GM21786 (cell line): ENCODE data around the gene COG1.

ENCODE experiments used
- ATAC-seq: cut with Tn5 transposase; IDR thresholded peaks from one replicate; pipeline ENCODE4 v1.9.1; 2021; ENCODE audit not compliant: unreplicated experiment

COG1 gene

DNA sequence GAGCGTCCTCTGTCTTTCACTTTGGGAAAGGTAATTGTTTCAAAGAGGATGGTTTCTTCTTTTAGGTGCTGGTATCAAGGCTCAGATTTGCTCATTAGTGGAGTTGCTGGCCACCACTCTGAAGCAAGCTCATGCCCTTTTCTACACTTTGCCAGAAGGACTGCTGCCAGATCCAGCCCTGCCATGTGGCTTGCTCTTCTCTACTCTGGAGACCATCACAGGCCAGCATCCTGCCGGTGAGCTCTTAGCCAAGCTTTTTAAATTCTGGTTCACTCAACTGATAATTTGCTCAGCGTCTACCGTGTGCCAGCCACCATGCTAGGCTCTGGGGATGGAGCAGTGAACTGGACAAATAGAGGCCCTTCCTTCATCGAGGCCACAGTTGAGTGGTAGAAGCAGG lies 4.3 kb downstream of the COG1 start:
- no peak for ATAC-seq

DNA sequence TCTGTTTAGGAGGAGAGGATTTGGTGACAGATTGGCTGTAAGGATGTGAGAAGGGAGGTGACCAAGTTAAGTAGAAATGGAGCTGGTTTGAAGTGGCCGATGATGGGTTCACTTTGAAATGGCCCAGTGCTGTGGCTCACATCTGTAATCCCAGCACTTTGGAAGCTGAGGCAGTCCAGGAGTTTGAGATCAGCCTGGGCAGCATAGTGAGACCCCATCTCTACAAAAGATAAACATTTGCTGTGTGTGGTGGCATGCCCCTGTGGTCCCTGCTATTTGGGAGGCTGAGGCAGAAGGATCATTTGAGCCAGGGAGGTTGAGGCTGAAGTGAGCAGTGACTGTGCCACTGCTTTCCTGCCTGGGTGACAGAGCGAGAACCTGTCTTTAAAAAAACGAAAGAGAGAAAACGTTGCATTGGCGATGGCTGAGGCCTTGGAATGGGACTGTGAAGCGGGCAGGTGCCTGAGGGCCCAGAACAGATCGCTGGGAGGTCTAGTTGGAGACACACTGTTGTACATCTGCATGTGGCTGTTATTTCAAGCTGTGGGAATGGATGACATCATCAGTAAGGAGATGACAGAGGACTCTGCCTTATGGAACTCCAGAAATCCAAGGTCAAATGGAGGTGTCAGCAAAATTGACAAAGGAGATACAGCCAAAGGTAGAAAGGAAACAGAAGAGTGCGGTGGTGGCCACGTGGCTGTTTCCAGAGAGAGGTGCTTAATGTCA lies 5.5 kb downstream of the COG1 start:
- no peak for ATAC-seq

DNA sequence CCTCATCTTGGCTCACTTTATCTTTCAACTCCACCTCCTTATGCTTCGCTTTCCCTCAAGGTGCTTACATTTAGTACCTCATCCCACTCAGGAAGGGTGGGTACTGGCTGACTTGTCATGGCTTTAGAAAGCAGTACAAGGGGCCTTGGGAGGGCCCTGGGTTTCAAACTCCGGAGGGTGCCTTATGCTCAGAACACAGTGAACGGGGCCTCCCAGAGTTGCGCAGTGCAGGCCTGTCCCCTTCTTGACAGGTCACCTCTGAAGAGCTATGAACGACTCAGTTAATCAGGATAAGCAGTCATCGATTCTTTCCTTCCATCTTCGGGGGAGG lies 6.0 kb downstream of the COG1 start:
- ATAC-seq, result no peak

DNA sequence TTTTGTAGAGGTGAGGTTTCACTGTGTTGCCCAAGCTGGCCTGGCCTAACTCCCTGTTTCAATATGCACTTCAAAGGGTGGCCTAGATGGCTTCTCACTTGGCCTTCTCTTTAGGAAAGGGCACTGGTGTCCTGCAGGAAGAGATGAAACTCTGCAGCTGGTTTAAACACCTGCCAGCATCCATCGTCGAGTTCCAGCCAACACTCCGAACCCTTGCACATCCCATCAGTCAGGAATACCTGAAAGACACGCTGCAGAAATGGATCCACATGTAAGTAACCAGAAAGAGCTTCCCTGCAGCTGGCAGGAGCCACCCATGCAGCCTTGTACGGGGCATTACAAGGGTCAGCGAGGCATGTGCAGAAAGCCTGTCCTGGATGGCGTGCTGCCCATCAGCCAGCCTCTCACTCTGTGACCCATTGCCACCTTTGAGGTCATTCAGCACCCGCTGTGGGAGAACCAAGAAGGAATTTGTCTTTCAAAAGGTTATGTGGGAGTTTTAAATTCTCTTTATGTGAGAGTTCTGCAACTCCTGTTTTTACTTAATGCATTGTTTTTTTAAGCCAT lies 7.0 kb downstream of the COG1 start:
- no peak for ATAC-seq

DNA sequence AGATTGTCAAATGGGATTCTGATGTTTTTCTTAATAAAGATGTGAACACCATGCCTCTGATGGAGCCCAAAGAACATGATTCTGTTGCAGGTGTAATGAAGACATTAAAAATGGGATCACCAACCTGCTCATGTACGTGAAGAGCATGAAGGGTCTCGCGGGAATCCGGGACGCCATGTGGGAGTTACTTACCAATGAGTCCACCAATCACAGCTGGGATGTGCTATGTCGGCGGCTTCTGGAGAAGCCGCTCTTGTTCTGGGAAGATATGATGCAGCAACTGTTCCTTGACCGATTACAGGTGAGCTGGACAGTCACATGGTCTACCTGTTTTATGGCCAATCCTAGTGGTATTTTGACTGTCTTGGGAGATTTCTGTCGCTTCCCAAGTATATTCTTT lies 7.6 kb downstream of the COG1 start:
- ATAC-seq, result no peak

DNA sequence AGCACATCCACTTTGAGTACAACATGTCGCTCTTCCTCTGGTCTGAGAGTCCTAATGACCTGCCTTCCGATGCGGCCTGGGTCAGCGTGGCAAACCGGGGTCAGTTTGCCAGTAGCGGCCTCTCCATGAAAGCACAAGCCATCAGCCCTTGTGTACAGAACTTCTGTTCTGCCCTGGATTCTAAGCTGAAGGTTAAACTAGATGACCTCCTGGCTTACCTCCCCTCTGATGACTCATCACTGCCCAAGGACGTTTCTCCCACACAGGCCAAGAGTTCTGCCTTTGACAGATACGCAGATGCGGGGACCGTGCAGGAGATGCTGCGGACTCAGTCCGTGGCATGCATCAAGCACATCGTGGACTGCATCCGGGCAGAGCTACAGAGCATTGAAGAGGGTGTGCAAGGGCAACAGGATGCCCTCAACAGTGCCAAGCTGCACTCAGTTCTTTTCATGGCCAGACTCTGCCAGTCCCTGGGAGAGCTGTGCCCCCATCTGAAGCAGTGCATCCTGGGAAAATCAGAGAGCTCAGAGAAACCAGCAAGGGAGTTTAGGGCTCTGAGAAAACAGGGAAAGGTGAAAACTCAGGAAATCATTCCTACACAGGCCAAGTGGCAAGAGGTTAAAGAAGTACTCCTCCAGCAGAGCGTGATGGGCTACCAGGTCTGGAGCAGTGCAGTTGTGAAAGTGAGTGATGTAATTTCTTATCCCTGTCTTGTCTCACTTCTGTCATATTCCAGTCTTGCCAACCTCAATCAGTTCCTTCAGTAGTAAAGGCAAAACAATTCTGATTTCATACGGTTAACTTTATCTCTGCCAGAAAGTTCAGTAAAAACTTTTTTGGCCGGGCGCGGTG lies 8.6 kb downstream of the COG1 start:
- ATAC-seq, result no peak

DNA sequence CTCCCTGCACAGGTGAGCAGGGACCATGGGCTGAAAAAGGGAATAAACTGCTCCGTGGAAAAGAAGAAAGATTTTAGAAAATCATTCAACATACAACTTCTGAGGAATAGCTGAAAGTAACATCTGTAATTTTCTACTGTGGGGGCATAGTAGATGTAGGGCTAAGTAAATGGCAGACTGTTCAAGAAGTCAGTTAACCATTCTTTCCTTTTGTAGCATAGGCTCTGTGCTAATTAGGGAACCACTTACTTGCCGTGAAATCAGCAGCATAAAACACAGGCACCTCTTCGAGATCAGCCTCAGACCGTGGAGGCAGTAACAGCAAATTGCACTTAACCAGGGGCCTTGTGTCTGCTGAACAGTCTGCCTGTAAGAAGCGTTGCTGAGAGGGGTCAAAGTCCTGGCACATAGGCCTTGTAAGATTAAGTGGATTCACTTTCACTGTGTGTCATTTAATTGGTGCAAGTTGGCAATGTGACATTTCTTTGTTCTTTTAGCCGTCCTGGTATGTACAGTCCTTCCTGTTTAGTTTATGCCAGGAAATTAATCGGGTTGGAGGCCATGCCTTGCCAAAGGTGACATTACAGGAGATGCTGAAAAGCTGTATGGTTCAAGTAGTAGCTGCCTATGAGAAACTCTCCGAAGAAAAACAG lies 10.4 kb downstream of the COG1 start:
- ATAC-seq, result no peak

DNA sequence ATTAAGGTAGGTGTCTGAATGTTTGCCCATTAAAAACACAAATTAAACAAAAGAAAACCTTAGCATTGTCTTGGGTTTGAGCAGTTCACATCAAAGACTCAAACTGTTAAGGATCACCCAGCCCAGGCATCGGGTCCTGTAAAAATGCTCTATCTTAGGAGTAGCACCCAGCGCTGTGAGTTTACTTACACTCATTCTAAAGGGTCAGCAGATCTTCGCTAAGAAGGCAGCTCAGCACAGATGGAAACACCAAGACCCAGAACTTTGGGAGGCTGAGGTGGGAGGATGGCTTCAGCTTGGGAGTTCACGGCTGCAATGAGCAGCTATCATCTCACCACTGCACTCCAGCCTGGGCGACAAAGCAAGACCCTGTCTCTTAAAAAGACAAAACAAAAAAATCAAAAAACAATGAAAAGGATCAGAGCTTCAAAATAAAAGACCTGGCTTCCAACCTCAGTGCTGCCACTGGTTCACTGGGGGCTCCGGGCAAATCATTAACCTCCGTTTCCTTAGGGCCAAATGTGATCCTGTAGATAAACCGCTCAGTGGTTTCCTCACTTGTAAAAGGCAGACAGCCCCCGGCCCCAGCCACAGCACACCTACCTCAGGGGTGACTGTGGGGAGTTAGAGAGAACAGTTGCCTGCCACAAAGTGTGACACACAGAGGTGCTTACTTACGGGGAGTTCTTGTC lies 11.1 kb downstream of the COG1 start:
- no peak for ATAC-seq

DNA sequence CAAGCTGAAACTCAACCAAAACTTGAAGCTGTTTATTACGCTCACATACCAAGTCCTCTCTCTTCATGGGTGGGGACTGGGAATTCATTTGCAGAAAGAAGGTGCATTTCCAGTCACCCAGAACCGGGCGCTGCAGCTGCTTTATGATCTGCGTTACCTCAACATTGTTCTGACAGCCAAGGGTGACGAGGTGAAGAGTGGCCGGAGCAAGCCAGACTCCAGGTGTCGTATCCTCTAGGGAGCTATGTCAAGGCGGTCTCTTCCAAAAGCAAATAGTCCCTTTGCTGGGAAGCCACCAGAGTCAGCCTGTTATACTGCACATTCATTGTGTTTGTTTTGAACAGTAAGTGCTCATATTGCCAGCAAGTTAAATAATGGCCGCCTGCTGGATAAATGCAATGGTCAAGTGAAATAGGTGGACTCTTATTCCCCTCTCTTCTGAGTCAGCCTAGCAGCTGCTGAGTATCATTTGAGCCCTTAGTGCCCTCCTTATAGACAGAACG lies 12.7 kb downstream of the COG1 start:
- ATAC-seq, result no peak

DNA sequence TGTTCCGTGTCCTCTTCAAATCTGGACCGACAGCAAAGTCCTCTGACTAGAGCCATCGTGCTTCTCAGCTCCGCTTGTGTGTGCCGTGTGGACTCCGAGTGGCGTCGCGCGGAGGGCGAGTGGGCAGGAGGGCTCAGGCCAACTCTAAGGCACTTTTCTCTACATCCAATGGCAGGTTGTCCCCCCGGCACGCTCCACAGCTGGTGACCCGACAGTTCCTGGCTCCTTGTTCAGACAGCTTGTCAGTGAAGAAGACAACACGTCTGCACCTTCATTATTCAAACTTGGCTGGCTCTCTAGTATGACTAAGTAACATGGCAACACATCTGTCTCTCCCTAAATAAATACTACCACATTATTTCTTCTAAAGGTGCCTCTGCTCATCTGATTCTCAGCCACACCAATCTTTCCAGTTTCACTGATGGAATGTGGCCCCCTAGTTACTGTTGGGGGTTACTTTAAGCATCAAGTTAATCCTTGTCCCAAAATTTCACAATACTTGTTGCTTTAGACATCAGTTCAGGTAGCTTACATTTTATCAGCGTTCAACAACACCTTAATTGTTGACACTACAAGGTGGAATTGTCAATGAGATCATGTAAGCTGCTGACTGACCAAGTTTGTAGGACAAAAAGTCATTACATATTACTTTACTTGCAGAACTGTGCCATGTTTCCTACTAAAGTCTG lies 15.4 kb downstream of the COG1 start:
- ATAC-seq, result no peak

DNA sequence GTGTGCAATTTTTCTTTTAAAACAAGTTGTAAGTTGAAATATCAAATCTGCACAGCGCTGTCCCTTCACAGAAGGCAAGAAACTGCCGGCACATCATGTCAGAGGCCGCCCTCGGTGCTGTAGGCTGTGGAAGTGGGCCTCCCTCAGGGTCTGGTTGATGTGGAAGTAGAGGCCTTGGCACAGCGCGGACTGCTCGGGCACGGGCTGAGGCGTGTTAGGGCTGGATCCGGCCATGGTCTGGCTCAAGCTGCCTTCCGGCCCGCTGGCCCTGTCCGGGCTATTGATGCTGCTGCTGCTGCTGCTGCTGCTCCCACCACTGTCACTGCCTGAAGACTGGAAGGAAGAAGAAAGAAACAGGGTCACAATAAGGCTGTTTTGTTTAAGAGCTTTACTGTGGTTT lies 16.6 kb downstream of the COG1 start:
- ATAC-seq, result no peak

DNA sequence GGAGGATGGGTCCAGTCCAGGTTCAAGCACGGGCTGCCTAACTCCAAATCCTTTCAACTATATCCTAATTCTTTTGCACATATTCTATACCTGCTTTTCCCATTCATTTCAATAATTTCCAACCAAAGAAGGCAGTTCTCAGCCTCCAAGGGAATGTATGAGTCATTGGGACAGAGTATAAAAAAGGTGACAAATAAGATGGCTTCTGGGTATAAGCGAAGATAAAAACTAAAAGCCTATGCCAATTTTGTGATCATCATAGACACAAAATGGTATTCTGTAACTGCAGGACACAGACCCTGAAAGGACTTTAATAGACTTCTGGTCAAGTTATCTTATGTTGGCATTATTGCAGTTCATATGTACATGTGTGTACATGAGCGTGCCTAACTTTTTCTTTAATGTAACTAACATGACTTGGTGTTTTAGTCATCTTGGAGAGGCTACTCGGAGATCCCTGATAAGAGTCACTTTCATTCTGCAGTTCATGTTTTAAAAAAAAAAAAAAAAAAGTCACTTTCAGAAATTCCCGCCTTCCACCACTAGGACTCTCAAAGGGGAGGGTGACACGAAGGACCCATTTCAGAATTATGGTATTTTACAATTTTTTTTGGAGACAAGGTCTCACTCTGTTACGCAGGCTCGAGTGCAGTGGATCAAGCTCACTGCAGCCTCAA lies 17.3 kb downstream of the COG1 start:
- ATAC-seq, result no peak

DNA sequence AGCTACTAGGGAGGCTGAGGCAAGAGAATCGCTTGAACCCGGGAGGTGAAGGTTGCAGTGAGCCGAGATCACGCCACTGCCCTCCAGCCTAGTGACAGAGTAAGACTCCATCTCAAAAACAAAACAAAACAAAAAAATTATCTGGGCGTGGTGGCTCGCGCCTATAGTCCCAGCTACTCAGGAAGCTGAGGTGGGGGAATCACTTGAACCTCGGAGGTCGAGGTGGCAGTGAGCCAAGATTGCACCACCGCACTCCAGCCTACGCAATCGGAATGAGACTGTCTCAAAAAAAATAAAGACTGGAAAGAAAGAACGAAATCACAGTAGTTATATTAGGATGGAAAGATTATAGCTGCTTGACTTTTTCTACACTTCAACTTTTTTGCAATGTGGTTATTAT lies 18.9 kb downstream of the COG1 start:
- ATAC-seq, result no peak

DNA sequence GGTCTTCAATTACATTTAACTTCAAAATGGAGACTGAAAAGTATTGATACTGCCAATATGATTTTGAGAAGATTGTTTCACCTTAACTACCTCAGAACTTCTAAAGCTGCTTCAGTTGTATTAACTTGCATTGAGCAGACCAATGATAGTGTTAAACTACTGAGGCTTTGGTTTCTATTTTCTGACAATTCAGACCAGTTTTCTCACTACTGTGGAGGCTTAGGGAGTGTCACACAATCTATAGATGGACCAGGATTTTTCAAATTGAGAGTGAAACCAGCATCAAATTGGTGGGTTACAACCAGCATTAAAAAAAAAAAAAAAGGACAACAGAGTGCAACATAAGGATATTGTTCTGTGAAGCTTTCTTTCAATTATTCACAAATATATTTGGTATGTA lies 21.2 kb downstream of the COG1 start:
- ATAC-seq, result no peak

DNA sequence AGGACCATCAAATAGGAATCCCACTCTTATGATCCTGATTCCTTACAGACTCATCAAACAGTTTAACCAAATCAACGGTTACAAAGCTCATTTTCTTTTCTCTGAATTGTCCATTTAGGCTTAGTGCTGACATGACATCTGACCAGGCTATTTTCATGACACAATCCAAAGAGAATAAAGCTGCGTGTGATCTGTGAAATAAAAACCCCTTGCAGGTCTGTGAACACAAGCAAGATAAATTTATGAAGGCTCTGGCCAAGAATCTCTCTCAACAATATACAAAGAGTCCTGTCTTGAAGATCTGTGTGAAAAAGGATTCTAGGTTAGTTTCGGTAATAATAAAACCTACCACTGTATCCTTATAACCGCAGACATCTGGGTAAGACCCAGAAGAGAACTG lies 22.0 kb downstream of the COG1 start:
- ATAC-seq, result no peak

DNA sequence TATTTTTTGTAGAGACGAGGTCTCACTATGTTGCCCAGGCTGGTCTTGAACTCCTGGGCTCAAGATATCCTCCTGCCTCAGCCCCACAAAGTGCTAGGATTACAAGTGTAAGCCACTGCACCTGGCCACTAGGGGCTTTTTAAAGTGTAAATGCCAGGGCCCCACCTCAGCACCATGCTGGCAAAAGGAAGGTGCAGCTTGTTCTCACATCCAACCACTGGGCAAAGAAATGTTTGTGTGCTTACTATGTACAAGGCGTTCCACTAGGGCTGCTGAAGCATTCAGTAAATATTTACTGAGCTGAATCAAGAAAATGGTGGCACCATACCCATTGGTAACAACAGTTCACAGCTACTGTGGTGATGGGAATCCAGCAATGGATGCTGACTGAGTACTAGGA lies 22.6 kb downstream of the COG1 start:
- no peak for ATAC-seq

DNA sequence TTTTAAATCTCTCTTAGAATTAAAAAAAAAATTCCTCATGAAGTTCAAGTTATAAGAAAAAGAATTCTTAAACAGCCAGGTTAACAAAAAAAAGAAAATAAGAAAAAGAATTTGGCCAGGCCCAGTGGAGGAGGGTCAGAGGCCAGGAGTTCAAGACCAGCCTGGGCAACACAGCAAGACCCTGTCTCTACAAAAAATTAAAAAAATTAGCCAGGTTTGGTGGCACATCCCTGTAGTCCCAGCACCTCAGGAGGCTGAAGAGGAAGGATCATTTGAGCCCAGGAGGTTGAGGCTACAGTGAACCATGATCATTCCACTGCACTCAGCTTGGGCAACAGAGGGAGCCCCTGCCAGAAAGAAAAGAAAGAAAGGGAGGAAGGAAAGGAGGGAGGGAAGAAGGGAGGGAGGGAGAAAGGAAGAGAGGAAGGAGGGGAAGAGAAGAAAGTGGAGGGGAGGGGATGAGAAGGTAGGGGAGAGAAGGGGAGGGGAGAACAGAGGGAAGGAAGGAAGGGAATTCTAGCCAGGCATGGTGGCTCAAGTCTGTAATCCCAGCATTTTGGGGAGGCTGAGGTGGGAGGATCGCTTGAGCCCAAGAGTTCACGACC lies 30.9 kb downstream of the COG1 start:
- no peak for ATAC-seq

DNA sequence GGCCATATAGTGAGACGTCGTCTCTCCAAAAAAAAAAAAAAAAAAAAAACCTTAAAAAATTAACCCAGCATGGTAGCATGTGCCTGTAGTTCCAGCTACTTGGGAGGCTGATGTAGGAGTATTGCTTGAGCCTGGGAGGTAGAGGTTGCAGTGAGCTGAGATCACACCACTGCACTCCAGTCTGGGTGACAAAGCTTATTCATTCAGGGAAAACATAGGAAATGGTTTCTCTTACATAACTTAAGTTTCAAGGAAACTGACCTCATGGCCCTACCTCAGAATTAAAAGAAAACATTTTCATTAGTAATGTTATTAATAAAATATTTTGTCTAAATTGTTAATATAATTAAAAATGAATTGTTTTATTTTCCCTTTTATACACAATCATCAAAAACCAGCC lies 31.4 kb downstream of the COG1 start:
- no peak for ATAC-seq

DNA sequence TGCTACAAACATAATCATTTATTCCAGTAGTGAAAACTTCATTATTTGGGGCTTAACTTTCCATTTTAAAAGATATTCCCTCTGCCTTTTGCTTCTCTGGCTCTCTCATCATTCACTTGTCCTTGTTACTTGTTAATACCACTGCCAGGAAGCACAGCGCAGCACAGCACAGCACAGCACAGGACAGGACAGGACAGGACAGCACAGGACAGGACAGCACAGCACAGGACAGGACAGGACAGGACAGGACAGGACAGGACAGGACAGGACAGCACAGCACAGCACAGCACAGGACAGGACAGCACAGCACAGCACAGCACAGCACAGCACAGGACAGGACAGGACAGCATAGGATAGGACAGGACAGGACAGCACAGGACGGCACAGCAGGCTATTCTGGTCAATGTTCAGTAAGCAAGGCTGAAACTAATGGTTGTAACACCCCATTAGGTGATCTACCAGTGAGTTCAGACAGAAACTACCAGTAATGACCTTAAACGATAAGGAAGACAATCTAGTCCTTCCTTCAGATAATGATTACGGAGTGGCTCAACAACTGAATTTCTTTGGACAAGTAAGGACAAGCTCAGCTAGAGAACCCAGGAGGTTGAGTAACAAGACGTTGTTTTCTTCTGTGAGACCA lies 31.9 kb downstream of the COG1 start:
- ATAC-seq, result no peak
